Progenitor cell of endocrine pancreas (in vitro differentiated cells): ENCODE data around the gene LGALS9. TPM values are rescaled to one million over a fixed set of nuclear protein-coding genes. Genes with fewer than 3 reads are reported as not detected.
"Not testable (repeated sequence)": the region's sequence is repeated elsewhere in the genome, so short reads cannot be mapped to it uniquely, and the experiment has no call there.

Experiments
- DNase-seq: peaks from one replicate; pipeline ENCODE4 v3.0.0; 2021; ENCODE audit warnings: low spot score; ENCODE audit not compliant: unreplicated experiment
- H3K27ac Mint-ChIP-seq: 2 replicates; pipeline ENCODE4 v1.8.0; 2021; ENCODE audit warnings: mild to moderate bottlenecking, moderate library complexity, mixed read lengths
- H3K27me3 Mint-ChIP-seq: 2 replicates; pipeline ENCODE4 v1.8.0; 2021; ENCODE audit warnings: mixed read lengths
- H3K36me3 Mint-ChIP-seq: 2 replicates; pipeline ENCODE4 v1.8.0; 2022; ENCODE audit warnings: mixed read lengths; ENCODE audit not compliant: insufficient read depth
- H3K4me1 Mint-ChIP-seq: 2 replicates; pipeline ENCODE4 v1.8.0; 2021; ENCODE audit warnings: low read depth, mixed read lengths
- H3K4me3 Mint-ChIP-seq: 2 replicates; pipeline ENCODE4 v1.8.0; 2021; ENCODE audit warnings: low read depth, mild to moderate bottlenecking, moderate library complexity, mixed read lengths
- H3K9me3 Mint-ChIP-seq: 2 replicates; pipeline ENCODE4 v1.8.0; 2021; ENCODE audit warnings: low read depth, mixed read lengths
- CTCF ChIP-seq: fragments of 200-600 bp; sonication (generic); IDR thresholded peaks from one replicate; pipeline ENCODE4 v1.5.0; 2021; ENCODE audit warnings: antibody characterized with exemption, mild to moderate bottlenecking; ENCODE audit not compliant: unreplicated experiment
- total RNA-seq: library from RNA; stranded (reverse); gene quantifications from 2 replicates; pipeline ENCODE4 v1.2.1, GENCODE V29; 2021

The LGALS9 gene
- total RNA-seq, 1 donor from 2014 or later: 2.1 TPM

- Mint-ChIP-seq H3K27me3 (no peaks in the 10 kb centered on the region), H3K27ac (no peak overlapping the region), H3K9me3 (no peaks in the 10 kb centered on the region), H3K4me3 (no peak overlapping the region), H3K36me3 (no peaks in the 10 kb centered on the region), H3K4me1 (no peaks in the 10 kb centered on the region)
- no peak for DNase-seq
- TF ChIP-seq CTCF: no peak
These were observed 38.1 kb downstream of the LGALS9 start for GRCh38 chr17:27669136-27669535.

GRCh38 chr17:27669850-27670249 is 38.9 kb downstream of the LGALS9 start:
- H3K27me3 Mint-ChIP-seq: no peaks in the 10 kb centered on the region
- H3K4me3 Mint-ChIP-seq: no peak overlapping the region
- no peak overlapping the region for H3K27ac Mint-ChIP-seq
- no peak for DNase-seq
- H3K4me1 Mint-ChIP-seq: no peaks in the 10 kb centered on the region
- no peaks in the 10 kb centered on the region for H3K36me3 Mint-ChIP-seq
- H3K9me3 Mint-ChIP-seq: no peaks in the 10 kb centered on the region
- TF ChIP-seq CTCF: no peak

- Mint-ChIP-seq H3K27ac (no peak overlapping the region), H3K27me3 (no peaks in the 10 kb centered on the region), H3K4me3 (no peak overlapping the region), H3K9me3 (no peaks in the 10 kb centered on the region), H3K4me1 (no peaks in the 10 kb centered on the region), H3K36me3 (no peaks in the 10 kb centered on the region)
- TF ChIP-seq CTCF: no peak
- no peak for DNase-seq
These were observed 40.0 kb downstream of the LGALS9 start for GRCh38 chr17:27670791-27671590.

- no peak overlapping the region for H3K4me3 Mint-ChIP-seq
- H3K36me3 Mint-ChIP-seq: no peaks in the 10 kb centered on the region
- no peaks in the 10 kb centered on the region for H3K4me1 Mint-ChIP-seq
- no peak for DNase-seq
- TF ChIP-seq CTCF: no peak
- no peaks in the 10 kb centered on the region for H3K27me3 Mint-ChIP-seq
- H3K27ac Mint-ChIP-seq: no peak overlapping the region
- H3K9me3 Mint-ChIP-seq: no peaks in the 10 kb centered on the region
These were observed 40.6 kb downstream of the LGALS9 start for GRCh38 chr17:27671591-27671910.

GRCh38 chr17:27671977-27672480 is 41.0 kb downstream of the LGALS9 start:
- H3K27me3 Mint-ChIP-seq, H3K4me3 Mint-ChIP-seq, H3K4me1 Mint-ChIP-seq, H3K36me3 Mint-ChIP-seq, DNase-seq, H3K27ac Mint-ChIP-seq, H3K9me3 Mint-ChIP-seq: not testable (repeated sequence)

- TF ChIP-seq CTCF: no peak
- Mint-ChIP-seq H3K4me1 (no peaks in the 10 kb centered on the region), H3K9me3 (no peaks in the 10 kb centered on the region), H3K36me3 (no peaks in the 10 kb centered on the region), H3K27me3 (peaks cover 10% of the 10 kb centered on the region), H3K4me3 (no peak overlapping the region), H3K27ac (no peak overlapping the region)
- DNase-seq: no peak
These were observed 43.3 kb downstream of the LGALS9 start for GRCh38 chr17:27674335-27674734.
